ENCODE results near the gene MAFG. TPM values are rescaled to one million over a fixed set of nuclear protein-coding genes. Genes with fewer than 3 reads are reported as not detected.

The MAFG gene
- total RNA-seq, 2 experiments from 2014 or later = 22.7 to 33.6 TPM

- Histone ChIP-seq H3K9me2 (ENCODE audit: insufficient read depth, low read length) (no peaks in the 10 kb centered on the region), H3K4me3 (ENCODE audit: low read depth, low read length, poor library complexity, severe bottlenecking) (peak within 1 kb of the TSS; percentile 97), H3K4me1 (ENCODE audit: insufficient read depth, low read length, poor library complexity, severe bottlenecking) (peaks cover 68% of the 10 kb centered on the region), H2AFZ (ENCODE audit: low read length) (peak within 1 kb of the TSS; percentile 17; the same call in 1 of the 2 replicates), H3K79me2 (ENCODE audit: insufficient read depth, low read depth, low read length) (peaks cover 31% of the 10 kb centered on the region), H3K36me3 (ENCODE audit: insufficient read depth, low read length) (peaks cover 48% of the 10 kb centered on the region), H3K4me2 (ENCODE audit: low read length) (peak within 1 kb of the TSS; percentile 98), H3K9me3 (ENCODE audit: low read length) (no peaks in the 10 kb centered on the region), H3K27ac (ENCODE audit: low read depth, low read length, poor library complexity, severe bottlenecking) (peak within 1 kb of the TSS; percentile 85), H4K20me1 (ENCODE audit: insufficient read depth, low read length) (no peaks in the 10 kb centered on the region)
- DNase-seq (ENCODE audit: low spot score) = no peak
- ChIA-PET POLR2A (interaction anchor here (1.0 to 2.2 kb wide), 2 partner anchors 22 to 42 kb away, joined by 4 to 18 read pairs; no protein-coding TSS in a partner anchor), CTCF (ENCODE audit: unreplicated experiment) (no interaction called here)
- intact Hi-C loops (cut with micrococcal nuclease; ENCODE audit: unreplicated experiment) = loop anchor here (2.0 to 5.0 kb wide), 5 partner anchors 20 to 354 kb away; partner anchors contain the start of genes ALYREF, ANAPC11, DCXR and MAFG
- BruUV-seq (replicated peaks) = no TSS peak
- TF ChIP-seq CTCF (conservative IDR thresholded peaks at IDR 0.05; ENCODE audit: low read length) (no peak), EZH2phosphoT487 (IDR thresholded peaks at IDR 0.05; ENCODE audit: borderline replicate concordance, low read depth, low read length) (no peak)
These were observed 56.6 kb downstream of the MAFG start, which contains the start of gene ARHGDIA for GRCh38 chr17:81870981-81871386. TSS of gene ARHGDIA (minus strand) at chr17:81871337. CDS start at chr17:81869930, 1,407 bp downstream.

GRCh38 chr17:81870131-81870980, 57.2 kb downstream of the MAFG start:
- Histone ChIP-seq H3K4me3 (ENCODE audit: low read depth, low read length, poor library complexity, severe bottlenecking) (peak overlapping the region; percentile 97), H3K79me2 (ENCODE audit: insufficient read depth, low read depth, low read length) (peaks cover 31% of the 10 kb centered on the region), H3K27ac (ENCODE audit: low read depth, low read length, poor library complexity, severe bottlenecking) (peak overlapping the region; percentile 85), H3K36me3 (ENCODE audit: insufficient read depth, low read length) (peaks cover 54% of the 10 kb centered on the region), H3K4me1 (ENCODE audit: insufficient read depth, low read length, poor library complexity, severe bottlenecking) (peaks cover 68% of the 10 kb centered on the region), H4K20me1 (ENCODE audit: insufficient read depth, low read length) (no peaks in the 10 kb centered on the region), H3K9me2 (ENCODE audit: insufficient read depth, low read length) (no peaks in the 10 kb centered on the region), H2AFZ (ENCODE audit: low read length) (no peak overlapping the region), H3K9me3 (ENCODE audit: low read length) (no peaks in the 10 kb centered on the region), H3K4me2 (ENCODE audit: low read length) (peak overlapping the region; percentile 98)
- intact Hi-C loops (cut with micrococcal nuclease; ENCODE audit: unreplicated experiment) = loop anchor here (2.0 to 5.0 kb wide), 5 partner anchors 20 to 353 kb away; partner anchors contain the start of genes ALYREF, ANAPC11, DCXR and MAFG
- TF ChIP-seq EZH2phosphoT487 (IDR thresholded peaks at IDR 0.05; ENCODE audit: borderline replicate concordance, low read depth, low read length) = no peak
- no peak for TF ChIP-seq CTCF (conservative IDR thresholded peaks at IDR 0.05; ENCODE audit: low read length)
- no TSS peak for BruUV-seq (replicated peaks)
- peak; percentile 76 for DNase-seq (ENCODE audit: low spot score)
- ChIA-PET POLR2A (interaction anchor here (0.9 to 2.2 kb wide), 3 partner anchors 23 to 47 kb away, joined by 4 to 18 read pairs (median 4); no protein-coding TSS in a partner anchor), CTCF (ENCODE audit: unreplicated experiment) (interaction anchor here (1.2 kb wide), 1 partner anchor 58 kb away, joined by 4 read pairs; no protein-coding TSS in a partner anchor)

All from OCI-LY7 (cell line).